Stimulated activated CD8-positive, alpha-beta memory T cell treated with anti-CD3 and anti-CD28 coated beads, Interleukin-12 subunit alpha, Interleukin-12 subunit beta, amount 100 ng/mL, for 1 hour (primary cell): Measurements from ENCODE around the gene NT5C.
"Not testable (repeated sequence)": the region's sequence is repeated elsewhere in the genome, so short reads cannot be mapped to it uniquely, and the experiment has no call there.

Source experiments
- DNase-seq: peaks from one replicate; pipeline ENCODE4 v3.0.0-alpha.2; 2020; ENCODE audit warnings: low read depth

The NT5C gene

DNA sequence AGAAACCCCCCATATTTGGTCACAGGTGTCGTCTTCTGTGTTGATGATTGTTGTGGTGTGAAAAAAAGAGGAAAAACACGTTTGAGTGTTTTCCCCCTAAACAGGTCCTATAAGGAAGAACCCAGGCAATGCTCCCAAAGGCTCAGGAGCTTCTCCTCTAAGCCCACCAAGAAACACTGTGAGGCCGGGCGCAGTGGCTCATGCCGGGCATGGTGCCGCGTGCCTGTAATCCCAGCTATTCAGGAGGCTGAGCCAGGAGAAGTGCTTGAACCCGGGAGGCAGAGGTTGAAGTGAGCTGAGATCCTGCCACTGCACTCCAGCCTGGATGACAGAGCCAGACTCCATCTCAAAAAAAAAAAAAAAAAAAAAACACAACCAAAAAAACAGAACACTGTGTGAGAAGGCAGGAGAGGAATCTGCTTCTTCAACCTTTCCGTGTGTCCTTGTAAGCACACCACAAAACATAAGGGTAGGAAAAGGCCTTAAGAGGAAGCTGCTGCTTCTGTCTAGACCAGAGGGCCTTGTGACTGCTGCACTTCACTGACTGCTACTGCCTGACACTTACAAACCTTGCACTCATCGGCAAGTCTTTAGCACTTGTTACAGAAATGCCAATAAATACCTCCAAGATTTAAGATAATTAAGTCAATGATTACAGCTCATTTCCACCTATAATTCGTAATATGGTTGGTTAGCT lies 13.4 kb upstream of the NT5C start:
- DNase-seq: no peak

DNA sequence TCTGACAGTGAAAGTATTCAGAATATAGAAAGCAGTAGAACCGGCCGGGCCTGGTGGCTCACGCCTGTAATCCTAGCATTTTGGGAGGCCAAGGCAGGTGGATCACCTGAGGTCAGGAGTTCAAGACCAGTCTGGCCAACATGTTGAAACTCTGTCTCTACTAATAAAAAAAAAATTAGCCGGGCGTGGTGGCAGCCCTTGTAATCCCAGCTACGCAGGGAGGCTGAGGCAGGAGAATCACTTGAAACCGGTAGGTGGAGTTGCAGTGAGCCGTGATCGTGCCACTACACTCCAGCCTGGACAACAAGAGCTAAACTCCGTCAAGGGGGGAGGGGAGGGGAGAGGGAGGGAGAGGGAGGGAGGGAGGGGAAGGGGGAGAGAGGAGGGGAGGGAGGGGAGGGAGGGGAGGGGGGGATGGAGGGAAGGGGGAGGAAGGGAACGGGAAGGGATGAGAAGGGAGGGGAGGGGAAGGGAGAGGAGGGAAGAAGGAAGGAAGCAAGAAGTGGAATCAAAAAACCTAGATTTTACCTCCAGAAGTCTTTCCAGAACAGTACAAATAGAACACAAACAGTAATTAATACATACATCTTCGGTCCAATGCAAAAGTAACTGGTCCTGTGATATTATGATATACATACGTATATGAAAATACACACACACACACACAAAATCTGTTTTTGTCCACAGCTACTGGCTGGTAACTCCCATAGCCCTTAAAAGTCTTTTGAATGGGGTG lies 10.9 kb upstream of the NT5C start:
- no peak for DNase-seq

DNA sequence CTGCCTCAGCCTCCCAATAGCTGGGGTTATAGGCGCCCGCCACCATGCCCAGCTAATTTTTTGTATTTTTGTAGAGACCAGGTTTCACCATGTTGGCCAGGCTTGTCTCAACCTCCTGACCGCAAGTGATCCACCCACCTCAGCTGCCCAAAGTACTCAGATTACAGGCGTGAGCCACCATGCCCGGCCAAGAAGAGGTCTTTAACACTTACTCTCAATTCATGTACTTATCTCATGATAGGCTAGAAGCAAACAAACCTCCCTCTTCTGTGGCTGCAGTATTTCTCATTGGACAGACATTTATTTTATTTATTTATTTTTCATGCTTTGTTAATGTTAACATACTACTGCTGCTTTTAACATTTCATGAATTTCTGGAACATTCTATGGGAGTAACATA lies 7.0 kb upstream of the NT5C start:
- DNase-seq: no peak

DNA sequence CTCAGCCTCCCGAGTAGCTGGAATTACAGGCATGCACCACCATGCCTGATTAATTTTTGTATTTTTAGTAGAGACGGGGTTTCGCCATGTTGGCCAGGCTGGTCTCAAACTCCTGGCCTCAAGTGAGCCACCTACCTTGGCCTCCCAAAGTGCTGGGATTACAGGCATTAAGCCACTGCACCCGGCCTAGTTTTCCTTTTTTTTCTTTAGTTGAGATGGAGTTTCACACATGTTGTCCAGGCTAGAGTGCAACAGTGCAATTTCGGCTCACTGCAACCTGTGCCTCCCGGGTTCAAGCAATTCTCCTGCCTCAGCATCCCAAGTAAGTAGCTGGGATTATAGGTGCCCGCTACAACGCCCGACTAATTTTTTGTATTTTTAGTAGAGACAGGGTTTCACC lies 6.2 kb upstream of the NT5C start:
- not testable (repeated sequence) for DNase-seq

DNA sequence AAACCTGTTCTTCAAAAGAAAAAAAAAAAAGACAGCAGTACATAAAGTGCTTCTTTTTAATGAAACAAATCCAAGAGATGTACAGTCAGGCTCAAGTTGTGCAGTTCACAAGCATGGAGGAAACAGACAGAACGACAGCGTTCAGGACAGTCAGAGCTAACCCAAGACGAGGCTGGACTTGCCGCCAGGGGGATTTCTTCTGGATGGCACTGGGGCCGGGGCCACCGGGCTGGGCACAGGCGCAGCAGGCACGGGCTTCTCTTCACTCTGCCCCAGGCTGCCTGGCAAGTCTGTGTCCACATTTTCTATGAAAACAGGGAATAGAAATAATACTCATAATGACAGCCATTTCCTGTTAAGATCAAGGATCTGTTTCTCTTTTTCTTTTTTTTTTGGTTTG lies 4.4 kb upstream of the NT5C start:
- no peak for DNase-seq

DNA sequence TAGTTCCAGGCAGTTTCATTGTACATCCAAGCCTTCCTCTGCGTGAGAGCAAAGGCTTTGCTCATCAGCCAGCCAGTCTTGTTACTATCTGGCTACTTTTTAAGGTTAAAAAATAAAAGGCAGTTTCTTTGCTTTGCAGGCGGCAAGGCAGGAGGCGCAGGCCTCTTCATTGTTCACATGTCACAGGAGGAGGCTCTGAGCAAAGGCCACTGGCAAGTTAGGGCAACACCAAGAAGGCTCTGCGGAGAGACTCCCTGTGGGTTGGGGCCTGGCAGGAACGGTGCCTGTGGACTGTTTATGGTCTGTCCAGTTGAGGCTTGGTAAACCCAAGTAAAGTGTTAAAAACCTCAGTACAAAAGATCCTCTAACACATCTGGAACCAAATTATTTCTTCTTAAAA lies 3.9 kb upstream of the NT5C start:
- no peak for DNase-seq

DNA sequence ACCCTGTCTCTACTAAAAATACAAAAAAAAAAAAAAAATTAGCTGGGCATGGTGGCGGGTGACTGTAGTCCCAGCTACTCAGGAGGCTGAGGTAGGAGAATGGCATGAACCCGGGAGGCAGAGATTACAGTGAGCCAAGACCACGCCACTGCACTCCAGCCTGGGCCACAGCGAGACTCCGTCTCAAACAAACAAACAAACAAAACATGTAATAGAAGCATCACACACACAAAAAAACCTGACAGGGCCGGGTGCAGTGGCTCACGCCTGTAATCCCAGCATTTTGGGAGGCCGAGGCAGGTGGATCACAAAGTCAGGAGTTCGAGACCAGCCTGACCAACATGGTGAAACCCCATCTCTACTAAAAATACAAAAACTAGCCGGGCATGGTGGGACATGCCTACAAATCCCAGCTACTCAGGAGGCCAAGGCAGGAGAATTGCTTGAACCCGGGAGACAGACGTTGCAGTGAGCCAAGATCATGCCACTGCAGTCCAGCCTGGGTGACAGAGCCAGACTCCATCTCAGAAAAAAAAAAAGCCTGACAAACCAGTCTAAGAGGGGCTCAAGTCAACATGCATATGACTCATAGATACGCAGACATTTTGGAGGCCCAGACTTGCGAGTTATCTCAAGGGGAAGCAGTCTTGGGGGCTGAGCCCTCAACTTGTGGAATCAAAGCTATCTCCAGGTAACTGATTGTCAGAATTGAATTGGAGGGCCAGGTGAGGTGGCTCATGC lies 2.2 kb upstream of the NT5C start:
- not testable (repeated sequence) for DNase-seq

DNA sequence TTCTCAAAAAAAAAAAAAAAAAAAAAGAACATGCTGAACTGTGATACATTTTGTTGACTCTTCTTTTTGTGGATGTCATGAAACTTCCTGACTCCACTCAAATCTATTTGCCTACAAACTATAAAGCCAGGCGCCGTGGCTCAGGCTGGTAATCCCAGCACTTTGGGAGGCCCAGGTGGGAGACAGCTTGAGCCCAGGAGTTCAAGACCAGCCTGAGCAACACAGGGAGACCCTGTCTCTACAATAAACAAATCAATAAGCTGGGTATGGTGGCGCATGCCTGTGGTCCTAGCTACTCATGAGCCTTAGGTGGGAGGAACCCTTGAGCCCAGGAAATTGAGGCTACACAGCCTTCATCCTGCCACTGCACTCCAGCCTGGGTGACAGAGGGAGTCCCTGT lies 1.5 kb upstream of the NT5C start:
- no peak for DNase-seq

DNA sequence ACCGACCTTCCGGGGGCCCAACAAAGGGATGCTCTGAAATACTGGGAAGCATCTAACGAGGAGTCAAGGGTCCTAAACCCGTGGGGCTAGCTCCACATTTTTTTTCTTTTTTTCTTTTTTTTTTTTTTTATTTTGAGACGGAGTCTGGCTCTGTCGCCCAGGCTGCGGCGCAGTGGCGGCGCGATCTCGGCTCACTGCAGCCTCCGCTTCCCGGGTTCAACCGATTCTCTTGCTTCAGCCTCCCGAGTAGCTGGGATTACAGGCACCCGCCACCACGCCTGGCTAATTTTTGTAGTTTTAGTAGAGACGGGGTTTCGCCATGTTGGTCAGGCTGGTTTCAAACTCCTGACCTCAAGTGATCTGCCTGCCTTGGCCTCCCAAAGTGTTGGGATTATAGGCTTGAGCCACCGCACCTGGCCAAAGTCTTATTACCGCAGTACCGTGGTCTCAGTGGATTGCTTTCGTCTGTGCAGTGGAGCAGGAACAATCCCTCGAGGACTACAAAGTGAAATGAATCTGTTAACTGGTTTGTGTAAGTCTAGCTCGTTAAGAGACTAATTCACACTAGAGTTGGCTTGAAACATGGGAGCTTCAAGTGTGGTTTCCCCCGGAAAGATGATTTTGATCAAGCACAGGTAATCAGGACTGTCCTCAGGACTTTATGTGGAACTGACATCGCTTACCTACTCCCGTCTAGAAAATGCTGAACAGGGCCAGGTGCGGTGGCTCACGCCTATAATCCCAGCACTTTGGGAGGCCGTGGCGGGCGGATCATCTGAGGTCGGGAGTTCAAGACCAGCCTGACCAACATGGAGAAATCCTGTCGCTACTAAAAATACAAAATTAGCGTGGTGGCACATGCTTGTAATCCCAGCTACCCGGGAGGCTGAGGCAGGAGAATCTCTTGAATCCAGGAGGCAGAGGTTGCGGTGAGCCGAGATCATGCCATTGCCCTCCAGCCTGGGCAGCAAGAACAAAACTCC lies 767 bp upstream of the NT5C start:
- DNase-seq: not testable (repeated sequence)

DNA sequence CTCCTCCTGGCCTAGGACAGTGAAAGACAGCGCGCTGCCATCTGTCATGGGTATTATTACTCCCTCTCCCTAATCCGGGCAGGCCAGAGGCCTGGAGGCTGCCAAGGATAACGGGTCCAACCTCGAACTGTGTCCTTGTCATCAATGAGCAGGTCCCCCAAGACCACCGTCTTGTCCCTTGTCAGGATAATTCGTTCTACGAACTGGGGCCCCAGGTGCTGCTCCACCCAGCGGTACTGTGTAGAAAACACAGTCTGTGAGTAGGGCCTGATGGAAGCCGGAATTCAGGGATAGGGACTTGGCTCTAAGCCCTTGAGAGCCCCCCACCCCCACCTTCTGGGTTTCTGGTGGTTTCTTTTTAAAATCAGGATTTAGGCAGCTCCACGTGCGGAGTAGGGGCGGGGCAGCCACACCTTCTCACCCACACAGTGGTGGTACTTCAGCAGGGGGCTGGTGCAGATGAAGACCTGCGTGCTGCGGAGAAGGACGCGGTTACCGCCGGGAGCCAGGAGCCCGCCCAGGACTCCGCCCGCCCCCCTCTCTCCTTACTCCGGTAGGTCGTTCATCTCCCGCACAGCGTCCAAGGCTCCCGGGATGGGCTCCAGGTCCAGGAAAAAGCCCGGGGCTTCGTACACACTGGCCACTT lies 787 bp downstream of the NT5C start:
- no peak for DNase-seq

DNA sequence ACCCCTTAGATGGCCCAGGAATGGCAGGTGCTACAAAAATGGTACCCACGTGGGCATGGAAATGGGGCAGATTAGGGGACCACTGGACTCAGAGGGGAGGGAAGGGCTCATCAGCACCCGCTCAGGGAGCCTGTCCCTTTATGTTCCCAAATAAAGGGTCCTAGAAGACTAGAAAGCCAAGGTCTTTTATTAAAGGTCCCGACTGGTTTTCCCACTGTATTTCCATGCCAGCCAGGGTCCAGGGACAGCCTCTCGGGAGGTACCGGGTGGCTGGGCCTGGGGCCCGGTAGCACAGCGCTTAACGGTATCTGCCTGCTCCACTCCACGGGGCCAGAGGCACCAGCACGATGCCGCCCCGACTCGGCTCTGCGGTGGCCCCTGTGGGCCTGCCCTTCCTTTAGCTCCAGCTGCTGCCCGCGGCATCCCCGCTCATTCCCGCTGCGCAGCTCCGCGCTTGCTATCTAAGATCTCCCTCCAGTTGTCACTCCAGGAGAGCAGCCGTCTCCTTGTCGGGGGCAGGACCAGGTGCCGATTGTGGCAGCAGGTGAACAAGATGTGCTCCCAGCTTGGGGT lies 1.4 kb downstream of the NT5C start:
- DNase-seq: no peak

DNA sequence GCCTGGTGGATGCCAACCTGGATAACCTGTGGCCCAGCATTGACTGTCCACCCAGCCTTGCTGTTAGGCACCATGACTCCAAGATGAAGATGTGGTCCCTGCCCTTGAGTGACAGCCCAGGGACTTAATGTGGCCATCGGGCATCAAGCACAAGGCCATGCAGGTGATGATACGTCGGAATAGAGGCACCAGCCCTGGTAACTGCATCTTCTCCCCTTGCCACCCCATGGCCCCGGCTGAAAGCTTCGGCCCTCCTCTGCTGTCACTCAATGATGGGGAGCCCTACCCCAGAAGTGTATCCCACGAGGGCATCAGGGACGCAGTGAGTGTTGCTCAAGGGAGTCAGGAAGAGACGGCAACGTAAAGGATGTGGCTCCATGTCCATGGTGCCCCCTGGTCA lies 2.0 kb downstream of the NT5C start:
- DNase-seq: no peak

DNA sequence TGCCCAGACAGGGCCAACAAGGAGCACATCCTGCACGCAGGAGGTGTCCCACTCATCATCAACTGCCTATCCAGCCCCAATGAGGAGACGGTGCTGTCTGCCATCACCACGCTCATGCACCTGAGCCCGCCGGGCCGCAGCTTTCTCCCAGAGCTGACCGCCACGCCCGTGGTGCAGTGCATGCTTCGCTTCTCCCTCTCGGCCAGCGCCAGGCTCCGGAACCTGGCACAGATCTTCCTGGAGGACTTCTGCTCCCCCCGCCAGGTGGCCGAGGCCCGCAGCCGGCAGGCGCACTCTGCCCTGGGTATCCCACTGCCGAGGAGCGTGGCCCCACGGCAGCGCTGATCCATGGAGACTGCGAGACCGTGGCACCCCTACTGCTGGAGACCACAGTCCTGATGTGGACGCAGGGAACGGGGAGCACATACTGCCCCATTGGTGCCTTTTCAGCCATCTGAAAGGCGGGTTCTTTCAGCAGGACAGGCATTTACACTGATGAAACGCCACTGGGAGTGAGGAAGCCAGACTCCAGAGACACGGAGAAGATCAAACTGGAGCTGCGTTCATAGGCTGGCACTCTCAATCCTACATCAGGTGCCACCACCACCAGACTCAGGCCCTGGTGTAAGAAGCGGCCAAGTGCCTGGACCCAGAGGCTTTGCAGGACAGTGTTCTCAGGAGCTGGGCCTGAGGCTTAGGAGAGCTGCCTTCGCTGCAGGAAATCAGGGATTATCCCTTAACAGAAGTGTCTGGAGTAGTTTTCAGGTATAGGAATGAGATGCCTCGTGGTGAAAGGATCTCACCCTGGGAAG lies 2.6 kb downstream of the NT5C start:
- no peak for DNase-seq

DNA sequence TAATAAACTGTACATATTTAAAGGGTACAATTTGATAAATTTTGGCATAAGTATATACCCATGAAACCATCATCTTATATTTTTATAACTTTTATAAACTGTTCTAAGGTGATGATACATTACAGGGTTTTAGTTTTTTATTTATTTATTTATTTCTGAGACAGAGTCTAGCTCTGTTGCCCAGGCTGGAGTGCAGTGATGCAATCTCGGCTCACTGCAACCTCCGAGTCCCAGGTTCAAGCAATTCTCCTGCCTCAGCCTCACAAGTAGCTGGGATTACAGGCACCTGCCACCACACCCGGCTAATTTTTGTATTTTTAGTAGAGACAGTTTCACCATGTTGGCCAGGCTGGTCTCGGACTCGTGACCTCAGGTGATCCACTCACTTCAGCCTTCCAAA lies 3.6 kb downstream of the NT5C start:
- not testable (repeated sequence) for DNase-seq

DNA sequence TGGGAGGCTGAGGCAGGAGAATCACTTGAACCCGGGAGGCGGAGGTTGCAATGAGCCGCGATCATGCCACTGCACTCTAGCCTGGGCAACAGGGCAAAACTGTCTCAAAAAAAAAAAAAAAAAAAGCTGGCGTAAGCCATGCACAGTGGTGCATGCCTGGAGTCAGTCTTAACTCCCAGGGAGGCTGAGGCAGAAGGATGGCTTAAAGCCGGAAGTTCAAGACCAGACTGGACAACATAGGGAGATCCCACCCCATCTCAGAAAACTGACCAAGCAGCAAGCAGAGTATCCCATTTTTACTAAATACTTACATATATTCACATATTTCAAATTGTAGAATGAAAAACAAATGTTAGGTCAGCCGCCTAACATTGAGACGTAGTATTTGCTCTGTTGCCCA lies 4.6 kb downstream of the NT5C start:
- DNase-seq: no peak

DNA sequence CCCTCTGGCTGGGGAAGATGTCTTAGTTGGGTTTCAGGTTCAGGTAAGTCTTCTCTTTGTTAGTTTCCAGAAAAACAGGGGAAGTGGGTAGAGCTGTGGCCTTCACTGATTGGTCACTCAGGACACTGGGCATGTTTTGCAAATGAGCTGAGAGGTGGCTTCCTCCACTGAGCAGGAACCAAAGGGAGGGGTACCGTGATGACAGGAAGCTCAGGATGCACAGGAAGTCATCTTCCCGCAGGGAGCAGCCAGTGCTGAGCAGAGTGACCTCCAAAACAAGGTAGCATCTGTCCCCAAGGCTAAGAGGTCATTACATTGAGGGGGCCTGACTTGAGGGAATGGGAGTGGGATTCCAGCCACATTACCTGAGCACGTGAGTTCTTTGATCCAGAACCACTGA lies 5.6 kb downstream of the NT5C start:
- DNase-seq: no peak

DNA sequence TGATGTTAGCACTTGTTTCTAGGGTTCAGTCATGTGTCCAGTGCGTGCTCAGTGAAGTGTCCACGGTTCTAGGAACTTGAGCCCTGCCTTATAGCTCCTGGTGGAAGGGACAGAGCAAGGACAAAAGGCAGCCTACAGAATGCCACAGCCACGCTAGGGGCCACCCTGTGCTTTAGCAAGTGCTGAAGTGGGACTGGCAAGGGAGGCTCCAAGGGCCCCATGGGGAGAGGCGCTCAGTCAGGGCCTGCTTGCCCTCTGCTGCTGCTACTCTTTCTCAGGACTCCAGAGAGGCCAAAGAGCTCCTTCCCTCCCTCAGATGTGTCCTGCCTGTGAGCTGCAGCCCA lies 6.8 kb downstream of the NT5C start:
- DNase-seq: no peak

DNA sequence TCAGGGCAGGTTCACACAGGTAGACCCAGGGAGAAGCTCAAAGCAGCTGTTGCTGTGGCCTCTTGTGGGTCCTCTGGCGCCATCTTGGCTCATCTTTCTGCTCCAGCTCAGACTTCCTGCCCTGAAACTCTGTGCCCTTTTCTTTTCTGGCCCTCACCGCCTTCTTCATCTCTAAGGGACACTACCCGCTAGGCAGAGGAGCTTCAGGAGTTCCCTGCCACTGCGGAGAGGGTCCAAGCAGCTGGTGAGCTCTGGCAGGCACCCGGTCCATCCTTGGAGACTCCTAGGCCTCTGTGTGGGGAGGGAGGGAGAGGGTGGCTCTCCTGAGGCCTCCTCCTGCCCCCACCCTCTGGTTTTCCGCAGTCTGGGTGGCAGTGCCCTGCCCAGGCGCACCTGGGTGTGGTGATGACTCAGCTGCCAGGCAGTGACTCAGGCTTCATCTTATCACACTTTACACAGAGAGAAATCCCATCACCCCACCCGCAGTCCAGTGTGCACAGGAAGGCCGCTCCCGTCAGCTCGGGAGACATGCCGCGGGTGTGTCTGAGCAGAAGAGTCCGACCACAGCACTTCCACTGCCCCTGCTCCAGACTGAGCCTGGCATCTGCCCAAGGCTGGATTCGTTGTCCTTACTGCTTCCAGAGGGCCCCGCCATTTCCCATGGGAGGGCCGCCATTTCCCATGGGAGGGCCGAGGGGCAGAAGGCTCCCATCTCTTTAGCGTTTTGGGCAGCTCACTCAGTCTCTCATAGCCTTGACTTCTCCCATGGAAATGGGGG lies 7.3 kb downstream of the NT5C start:
- DNase-seq: peak; percentile 35

DNA sequence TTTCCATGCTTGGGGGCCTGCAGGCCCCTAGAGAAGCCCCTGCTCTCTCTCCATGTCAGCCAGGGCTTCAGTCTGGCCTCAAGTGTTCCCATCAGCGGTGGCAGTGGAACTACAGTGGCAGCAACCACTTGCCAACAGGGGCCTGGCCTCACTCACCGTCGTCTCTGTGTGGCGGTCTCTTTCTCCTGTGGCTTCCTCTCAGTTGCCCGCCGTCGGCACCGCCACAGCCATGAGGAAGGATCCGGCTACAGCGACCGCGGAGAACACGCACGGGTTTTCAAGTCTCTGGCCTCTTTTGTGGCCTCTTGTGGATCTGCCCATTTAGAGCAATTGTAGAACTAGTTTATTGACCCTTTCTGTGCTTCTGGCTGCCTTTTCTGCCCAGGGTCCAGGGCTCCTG lies 13.2 kb downstream of the NT5C start:
- no peak for DNase-seq

DNA sequence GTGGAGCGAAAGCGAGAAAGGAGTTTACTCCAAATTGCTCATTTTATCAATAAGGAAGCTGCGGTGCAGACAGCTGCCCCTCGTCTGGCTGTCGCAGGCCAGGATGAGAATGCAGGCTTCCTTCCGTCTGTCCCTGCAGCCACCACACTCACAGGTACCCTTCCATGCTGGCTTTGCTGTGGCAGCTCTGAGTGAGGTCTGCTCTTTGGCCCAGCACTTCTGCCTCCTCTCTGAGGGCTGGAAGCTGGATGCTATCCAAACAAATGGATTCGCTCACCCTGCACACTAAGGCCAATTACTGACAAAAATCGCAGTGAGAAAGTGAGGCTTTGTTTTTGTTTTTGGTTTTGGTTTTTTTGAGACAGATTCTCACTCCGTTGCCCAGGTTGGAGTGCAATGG lies 14.8 kb downstream of the NT5C start:
- no peak for DNase-seq
